WTC11 (cell line): ENCODE data around the gene C10orf90.

ENCODE experiments used
- CTCF ChIP-seq: fragments of 200-600 bp; IDR thresholded peaks from 2 replicates; pipeline ENCODE4 v1.8.0; 2022; ENCODE audit warnings: antibody characterized with exemption
- MLX ChIP-seq: sonication (generic); formaldehyde crosslinking; IDR thresholded peaks from 2 replicates; pipeline ENCODE4 v1.8.1; 2023; ENCODE audit warnings: mild to moderate bottlenecking, missing genetic modification reagents, moderate library complexity
- MYBL2 ChIP-seq: sonication (generic); formaldehyde crosslinking; IDR thresholded peaks from 2 replicates; pipeline ENCODE4 v1.8.1; 2023; ENCODE audit warnings: mild to moderate bottlenecking, moderate library complexity, missing genetic modification reagents
- SMAD4 ChIP-seq: sonication (generic); formaldehyde crosslinking; IDR thresholded peaks from 2 replicates; pipeline ENCODE4 v1.8.0; 2022; ENCODE audit warnings: mild to moderate bottlenecking, missing genetic modification reagents
- USF2 ChIP-seq: sonication (generic); formaldehyde crosslinking; IDR thresholded peaks from 2 replicates; pipeline ENCODE4 v1.8.1; 2023; ENCODE audit warnings: mild to moderate bottlenecking, missing genetic modification reagents, moderate library complexity

- no peak for TF ChIP-seq USF2 (CRISPR knock-in tag)
- no peak for TF ChIP-seq CTCF
- TF ChIP-seq SMAD4 (CRISPR knock-in tag), result no peak
- TF ChIP-seq MYBL2 (CRISPR knock-in tag), result no peak
- no peak for TF ChIP-seq MLX
Observed at GRCh38 chr10:126561921-126562680, 108.4 kb downstream of the C10orf90 start.
